Measurements from ENCODE around the gene NEK8. TPM values are rescaled to one million over a fixed set of nuclear protein-coding genes. Genes with fewer than 3 reads are reported as not detected.

Gene NEK8
- polyA plus RNA-seq, 3 donors: 2.7 to 9.6 (median 3.1) TPM

DNA sequence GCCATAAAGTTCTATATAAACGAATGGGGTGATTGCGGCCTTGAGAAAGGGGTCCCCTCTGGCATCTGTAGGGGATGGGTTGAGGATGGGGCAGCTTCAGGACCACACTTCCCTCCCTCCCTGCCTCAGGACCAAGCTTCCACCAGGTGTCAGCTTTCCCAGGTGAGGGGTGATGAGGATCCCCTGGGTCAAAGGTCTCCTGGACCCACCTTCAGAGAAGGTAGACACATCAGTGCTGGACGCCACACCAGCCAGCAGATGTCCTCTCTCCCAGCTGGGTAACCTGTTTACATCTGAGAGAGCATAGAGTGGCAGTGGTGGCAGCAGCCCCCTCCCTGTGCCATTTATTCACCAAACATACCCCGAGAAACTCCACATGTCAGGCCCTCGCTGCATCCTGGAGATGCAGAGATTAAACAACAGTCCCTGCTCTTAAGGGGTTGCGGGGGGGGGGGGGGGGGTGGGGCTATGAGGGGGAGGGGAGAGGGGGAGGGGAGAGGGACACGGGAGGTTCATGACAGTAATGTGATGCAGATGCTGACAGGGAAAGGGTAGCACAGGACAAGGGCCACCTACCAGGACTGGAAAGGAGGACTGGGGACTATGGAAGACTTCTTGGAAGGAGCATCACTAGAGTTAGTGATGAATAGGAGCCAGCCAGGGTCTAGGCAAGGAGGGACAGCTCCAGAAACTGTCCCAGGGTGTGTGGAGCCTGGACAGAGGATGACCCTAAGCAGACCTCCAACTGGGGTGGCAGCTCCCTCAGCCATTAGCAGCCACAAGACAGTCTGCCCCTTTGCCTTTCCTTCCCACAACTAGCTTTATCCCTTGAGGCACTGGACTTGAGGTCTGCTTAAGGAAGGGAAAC lies 21.9 kb upstream of the NEK8 start:
- Mint-ChIP-seq H3K27me3 (ENCODE audit: low read depth in 3 of 3) (peaks cover 0 to 6% (median 1%) of the 10 kb centered on the region in 3 donors), H3K4me1 (peaks cover 10% of the 10 kb centered on the region), H3K36me3 (peaks cover 38 to 42% of the 10 kb centered on the region in 2 donors), H3K27ac (peak overlapping the region in 2 of 7 donors; percentile 20 to 60), H3K9me3 (no peaks in the 10 kb centered on the region), H3K4me3 (no peak overlapping the region)
- Histone ChIP-seq H3K9ac (ENCODE audit: insufficient read depth, low read length, poor library complexity, severe bottlenecking) (no peak overlapping the region), H3K4me3 (replicated peaks in 1 of 3; ENCODE audit: low read depth in 2 of 3, low read length in 3 of 3) (no peak overlapping the region), H4K20me1 (ENCODE audit: insufficient read depth, low read length) (peaks cover 7% of the 10 kb centered on the region), H3K36me3 (replicated peaks in 1 of 2; ENCODE audit: control insufficient read depth in 1 of 2, insufficient read depth in 2 of 2, low read length in 2 of 2) (peaks cover 28 to 41% of the 10 kb centered on the region in 2 donors), H3K27ac (ENCODE audit: low read depth in 1 of 2, low read length in 2 of 2) (no peak overlapping the region), H3K9me3 (replicated peaks in 1 of 2; ENCODE audit: control insufficient read depth in 1 of 2, insufficient read depth in 1 of 2, low read length in 2 of 2) (no peaks in the 10 kb centered on the region), H3K79me2 (ENCODE audit: insufficient read depth, low read length) (no peaks in the 10 kb centered on the region), H3K4me2 (replicated peaks; ENCODE audit: extremely low read depth, low read length, poor library complexity, severe bottlenecking) (no peak overlapping the region), H3K27me3 (ENCODE audit: control insufficient read depth in 2 of 2, insufficient read depth in 2 of 2, low read length in 2 of 2) (no peaks in the 10 kb centered on the region), H3K4me1 (ENCODE audit: control insufficient read depth in 1 of 2, insufficient read depth in 2 of 2, low read length in 2 of 2) (peaks cover 7 to 8% of the 10 kb centered on the region in 2 donors), H2AFZ (ENCODE audit: insufficient read depth, low read depth, low read length, poor library complexity, severe bottlenecking) (no peak overlapping the region)
- TF ChIP-seq, protein P1, sequence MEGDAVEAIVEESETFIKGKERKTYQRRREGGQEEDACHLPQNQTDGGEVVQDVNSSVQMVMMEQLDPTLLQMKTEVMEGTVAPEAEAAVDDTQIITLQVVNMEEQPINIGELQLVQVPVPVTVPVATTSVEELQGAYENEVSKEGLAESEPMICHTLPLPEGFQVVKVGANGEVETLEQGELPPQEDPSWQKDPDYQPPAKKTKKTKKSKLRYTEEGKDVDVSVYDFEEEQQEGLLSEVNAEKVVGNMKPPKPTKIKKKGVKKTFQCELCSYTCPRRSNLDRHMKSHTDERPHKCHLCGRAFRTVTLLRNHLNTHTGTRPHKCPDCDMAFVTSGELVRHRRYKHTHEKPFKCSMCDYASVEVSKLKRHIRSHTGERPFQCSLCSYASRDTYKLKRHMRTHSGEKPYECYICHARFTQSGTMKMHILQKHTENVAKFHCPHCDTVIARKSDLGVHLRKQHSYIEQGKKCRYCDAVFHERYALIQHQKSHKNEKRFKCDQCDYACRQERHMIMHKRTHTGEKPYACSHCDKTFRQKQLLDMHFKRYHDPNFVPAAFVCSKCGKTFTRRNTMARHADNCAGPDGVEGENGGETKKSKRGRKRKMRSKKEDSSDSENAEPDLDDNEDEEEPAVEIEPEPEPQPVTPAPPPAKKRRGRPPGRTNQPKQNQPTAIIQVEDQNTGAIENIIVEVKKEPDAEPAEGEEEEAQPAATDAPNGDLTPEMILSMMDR (IDR thresholded peaks at IDR 0.05): no peak
- intact Hi-C loops (cut with micrococcal nuclease): no loop called here
- DNase-seq: no peak
- WGBS (ENCODE audit: insufficient coverage): no CpG with 5 or more reads among the region's 7 CpGs

DNA sequence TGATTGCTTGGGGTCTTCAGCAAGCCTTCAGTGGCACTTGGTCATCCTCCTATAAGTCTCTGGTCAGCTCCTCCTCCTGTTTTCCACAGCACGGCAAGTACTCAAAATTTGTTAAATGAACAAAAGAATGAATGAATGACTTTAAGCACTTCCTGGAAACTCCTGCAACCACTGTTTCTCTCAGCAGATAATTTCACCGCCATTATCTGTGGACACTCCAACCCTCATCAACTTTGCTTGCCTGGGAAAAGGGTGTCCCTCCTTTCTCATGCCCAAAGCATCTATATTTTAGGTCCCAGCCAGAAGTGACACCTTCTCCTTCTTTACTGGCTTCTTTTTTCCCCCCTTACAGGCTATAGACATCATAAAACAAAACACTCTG lies 21.3 kb upstream of the NEK8 start:
- TF ChIP-seq, protein P1 (IDR thresholded peaks at IDR 0.05): no peak
- peaks cover 7% of the 10 kb centered on the region for H4K20me1 ChIP-seq (ENCODE audit: insufficient read depth, low read length)
- peak overlapping the region in 3 of 7 donors; percentile 20 to 76 (median 60) for H3K27ac Mint-ChIP-seq
- H3K4me2 ChIP-seq (replicated peaks; ENCODE audit: extremely low read depth, low read length, poor library complexity, severe bottlenecking): no peak overlapping the region
- H3K27me3 Mint-ChIP-seq (ENCODE audit: low read depth in 3 of 3): peaks cover 0 to 6% (median 1%) of the 10 kb centered on the region in 3 donors
- peaks cover 16% of the 10 kb centered on the region for H3K4me1 Mint-ChIP-seq
- peaks cover 12 to 14% of the 10 kb centered on the region in 2 donors for H3K4me1 ChIP-seq (ENCODE audit: control insufficient read depth in 1 of 2, insufficient read depth in 2 of 2, low read length in 2 of 2)
- H3K36me3 Mint-ChIP-seq: peaks cover 32 to 36% of the 10 kb centered on the region in 2 donors
- no peak overlapping the region for H3K27ac ChIP-seq (ENCODE audit: low read depth in 1 of 2, low read length in 2 of 2)
- no peak for DNase-seq
- no peaks in the 10 kb centered on the region for H3K9me3 Mint-ChIP-seq
- no peak overlapping the region for H3K4me3 Mint-ChIP-seq
- H3K36me3 ChIP-seq (replicated peaks in 1 of 2; ENCODE audit: control insufficient read depth in 1 of 2, insufficient read depth in 2 of 2, low read length in 2 of 2): peaks cover 22 to 34% of the 10 kb centered on the region in 2 donors
- H2AFZ ChIP-seq (ENCODE audit: insufficient read depth, low read depth, low read length, poor library complexity, severe bottlenecking): no peak overlapping the region
- intact Hi-C loops (cut with micrococcal nuclease): no loop called here
- no peaks in the 10 kb centered on the region for H3K9me3 ChIP-seq (replicated peaks in 1 of 2; ENCODE audit: control insufficient read depth in 1 of 2, insufficient read depth in 1 of 2, low read length in 2 of 2)
- no peaks in the 10 kb centered on the region for H3K79me2 ChIP-seq (ENCODE audit: insufficient read depth, low read length)
- H3K9ac ChIP-seq (ENCODE audit: insufficient read depth, low read length, poor library complexity, severe bottlenecking): no peak overlapping the region
- H3K4me3 ChIP-seq (replicated peaks in 1 of 3; ENCODE audit: low read depth in 2 of 3, low read length in 3 of 3): no peak overlapping the region
- no peaks in the 10 kb centered on the region for H3K27me3 ChIP-seq (ENCODE audit: control insufficient read depth in 2 of 2, insufficient read depth in 2 of 2, low read length in 2 of 2)
- WGBS (ENCODE audit: insufficient coverage): 100% methylated on average over 1 of the region's 2 CpGs
